Activated naive CD8-positive, alpha-beta T cell (primary cell): ENCODE measurements around the gene VPS37C.

Experiments used
- H3K27ac Mint-ChIP-seq: one replicate; pipeline ENCODE4 v1.8.0; 2021; ENCODE audit warnings: mixed read lengths
- H3K27me3 Mint-ChIP-seq: one replicate; pipeline ENCODE4 v1.8.0; 2021; ENCODE audit warnings: mixed read lengths
- H3K36me3 Mint-ChIP-seq: one replicate; pipeline ENCODE4 v1.8.0; 2021; ENCODE audit warnings: mixed read lengths
- H3K4me1 Mint-ChIP-seq: one replicate; pipeline ENCODE4 v1.8.0; 2021; ENCODE audit warnings: low read depth, mixed read lengths
- H3K4me3 Mint-ChIP-seq: one replicate; pipeline ENCODE4 v1.8.0; 2021; ENCODE audit warnings: mild to moderate bottlenecking, mixed read lengths
- H3K9me3 Mint-ChIP-seq: one replicate; pipeline ENCODE4 v1.8.0; 2021; ENCODE audit warnings: low read depth, mixed read lengths

The VPS37C gene

GRCh38 chr11:61134801-61135257 is 26.4 kb downstream of the VPS37C start:
- H3K36me3 Mint-ChIP-seq = peaks cover 2% of the 10 kb centered on the region
- H3K4me1 Mint-ChIP-seq = peaks cover 6% of the 10 kb centered on the region
- no peaks in the 10 kb centered on the region for H3K27me3 Mint-ChIP-seq
- H3K27ac Mint-ChIP-seq = no peak overlapping the region
- no peaks in the 10 kb centered on the region for H3K9me3 Mint-ChIP-seq
- H3K4me3 Mint-ChIP-seq = no peak overlapping the region

GRCh38 chr11:61133956-61134662 is 27.1 kb downstream of the VPS37C start:
- peaks cover 2% of the 10 kb centered on the region for H3K36me3 Mint-ChIP-seq

GRCh38 chr11:61133145-61133544 is 28.1 kb downstream of the VPS37C start:
- Mint-ChIP-seq H3K27me3 (no peaks in the 10 kb centered on the region), H3K27ac (no peak overlapping the region), H3K9me3 (no peaks in the 10 kb centered on the region), H3K36me3 (peaks cover 2% of the 10 kb centered on the region), H3K4me1 (peaks cover 17% of the 10 kb centered on the region), H3K4me3 (no peak overlapping the region)

More at GRCh38 chr11:61133956-61134662, 27.1 kb downstream of the VPS37C start:
- Mint-ChIP-seq H3K27me3 (no peaks in the 10 kb centered on the region), H3K9me3 (no peaks in the 10 kb centered on the region), H3K27ac (no peak overlapping the region), H3K4me3 (no peak overlapping the region), H3K4me1 (peaks cover 12% of the 10 kb centered on the region)

GRCh38 chr11:61132646-61133045 is 28.6 kb downstream of the VPS37C start:
- Mint-ChIP-seq H3K27me3 (no peaks in the 10 kb centered on the region), H3K4me3 (no peak overlapping the region), H3K9me3 (no peaks in the 10 kb centered on the region), H3K4me1 (peaks cover 20% of the 10 kb centered on the region), H3K36me3 (peaks cover 4% of the 10 kb centered on the region), H3K27ac (no peak overlapping the region)

GRCh38 chr11:61131998-61132555 is 29.1 kb downstream of the VPS37C start:
- Mint-ChIP-seq H3K4me1 (peaks cover 20% of the 10 kb centered on the region), H3K9me3 (no peaks in the 10 kb centered on the region), H3K36me3 (peaks cover 2% of the 10 kb centered on the region), H3K27me3 (no peaks in the 10 kb centered on the region), H3K4me3 (no peak overlapping the region), H3K27ac (no peak overlapping the region)

GRCh38 chr11:61131586-61131985 is 29.6 kb downstream of the VPS37C start:
- Mint-ChIP-seq H3K27me3 (no peaks in the 10 kb centered on the region), H3K27ac (no peak overlapping the region), H3K36me3 (peaks cover 2% of the 10 kb centered on the region), H3K4me1 (peaks cover 20% of the 10 kb centered on the region), H3K9me3 (no peaks in the 10 kb centered on the region), H3K4me3 (no peak overlapping the region)

GRCh38 chr11:61131186-61131585 is 30.0 kb downstream of the VPS37C start:
- H3K4me3 Mint-ChIP-seq = no peak overlapping the region
- peaks cover 2% of the 10 kb centered on the region for H3K36me3 Mint-ChIP-seq
- H3K27ac Mint-ChIP-seq = no peak overlapping the region
- no peaks in the 10 kb centered on the region for H3K27me3 Mint-ChIP-seq
- peaks cover 20% of the 10 kb centered on the region for H3K4me1 Mint-ChIP-seq
- H3K9me3 Mint-ChIP-seq = no peaks in the 10 kb centered on the region

- H3K36me3 Mint-ChIP-seq = peaks cover 2% of the 10 kb centered on the region
- H3K4me1 Mint-ChIP-seq = peaks cover 20% of the 10 kb centered on the region
- peak overlapping the region; percentile 86 for H3K27ac Mint-ChIP-seq
- no peaks in the 10 kb centered on the region for H3K9me3 Mint-ChIP-seq
- H3K4me3 Mint-ChIP-seq = peak overlapping the region; percentile 25
- H3K27me3 Mint-ChIP-seq = no peaks in the 10 kb centered on the region
Observed at GRCh38 chr11:61129639-61130523, 31.3 kb downstream of the VPS37C start.

GRCh38 chr11:61128947-61129638 is 32.1 kb downstream of the VPS37C start:
- H3K36me3 Mint-ChIP-seq = peaks cover 3% of the 10 kb centered on the region
- H3K4me1 Mint-ChIP-seq = peaks cover 21% of the 10 kb centered on the region
- H3K27me3 Mint-ChIP-seq = no peaks in the 10 kb centered on the region
- no peaks in the 10 kb centered on the region for H3K9me3 Mint-ChIP-seq
- H3K27ac Mint-ChIP-seq = no peak overlapping the region
- H3K4me3 Mint-ChIP-seq = no peak overlapping the region

GRCh38 chr11:61127991-61128390 is 33.2 kb downstream of the VPS37C start:
- Mint-ChIP-seq H3K27ac (peak overlapping the region; percentile 64), H3K9me3 (no peaks in the 10 kb centered on the region), H3K4me1 (peaks cover 25% of the 10 kb centered on the region), H3K36me3 (peaks cover 6% of the 10 kb centered on the region), H3K4me3 (no peak overlapping the region), H3K27me3 (no peaks in the 10 kb centered on the region)

- H3K27ac Mint-ChIP-seq = peak overlapping the region; percentile 80
- no peaks in the 10 kb centered on the region for H3K9me3 Mint-ChIP-seq
- no peaks in the 10 kb centered on the region for H3K27me3 Mint-ChIP-seq
- H3K36me3 Mint-ChIP-seq = peaks cover 11% of the 10 kb centered on the region
- no peak overlapping the region for H3K4me3 Mint-ChIP-seq
- H3K4me1 Mint-ChIP-seq = peaks cover 39% of the 10 kb centered on the region
Observed at GRCh38 chr11:61126256-61126655, 35.0 kb downstream of the VPS37C start.

- H3K4me3 Mint-ChIP-seq = no peak overlapping the region
- no peaks in the 10 kb centered on the region for H3K9me3 Mint-ChIP-seq
- H3K4me1 Mint-ChIP-seq = peaks cover 47% of the 10 kb centered on the region
- no peaks in the 10 kb centered on the region for H3K27me3 Mint-ChIP-seq
- peak overlapping the region; percentile 83 for H3K27ac Mint-ChIP-seq
- peaks cover 13% of the 10 kb centered on the region for H3K36me3 Mint-ChIP-seq
Observed at GRCh38 chr11:61125310-61125684, 35.9 kb downstream of the VPS37C start.

- peaks cover 13% of the 10 kb centered on the region for H3K36me3 Mint-ChIP-seq
- H3K27me3 Mint-ChIP-seq = no peaks in the 10 kb centered on the region
- no peak overlapping the region for H3K4me3 Mint-ChIP-seq
- peak overlapping the region; percentile 83 for H3K27ac Mint-ChIP-seq
- peaks cover 48% of the 10 kb centered on the region for H3K4me1 Mint-ChIP-seq
- H3K9me3 Mint-ChIP-seq = no peaks in the 10 kb centered on the region
Observed at GRCh38 chr11:61124574-61125309, 36.5 kb downstream of the VPS37C start.
